ENCODE results near the gene PITPNC1. TPM values are rescaled to one million over a fixed set of nuclear protein-coding genes. Genes with fewer than 3 reads are reported as not detected.
A peak's percentile ranks its signal among the peaks of the same experiment; 100 is the strongest.

PITPNC1 gene
- total RNA-seq, 4 donors from 2014 or later: 14.1 to 35.5 (median 31.8) TPM

GRCh38 chr17:67467500-67468455 lies 90.7 kb downstream of the PITPNC1 start:
- WGBS: 90% methylated on average over 8 of the region's 8 CpGs
- H3K27me3 ChIP-seq: no peaks in the 10 kb centered on the region
- TF ChIP-seq POLR2A (IDR thresholded peaks at IDR 0.05; ENCODE audit: low read depth): no peak
- TF ChIP-seq EP300 (IDR thresholded peaks at IDR 0.05): no peak
- TF ChIP-seq CTCF (IDR thresholded peaks at IDR 0.05): no peak
- TF ChIP-seq POLR2AphosphoS5 (IDR thresholded peaks at IDR 0.05): no peak
- DNase-seq (ENCODE audit: extremely low spot score): no peak
- H3K9me3 ChIP-seq: no peaks in the 10 kb centered on the region
- H3K4me1 ChIP-seq: peaks cover 9 to 12% (median 10%) of the 10 kb centered on the region in 4 donors
- H3K4me3 ChIP-seq: no peak overlapping the region
- no peaks in the 10 kb centered on the region for H3K36me3 ChIP-seq
- H3K27ac ChIP-seq (replicated peaks in 1 of 4): no peak overlapping the region
- intact Hi-C loops (cut with DNase I): no loop called here

GRCh38 chr17:67469208-67469980 lies 92.3 kb downstream of the PITPNC1 start:
- WGBS: 37% methylated on average over 9 of the region's 13 CpGs

GRCh38 chr17:67470163-67470562 lies 93.1 kb downstream of the PITPNC1 start:
- Histone ChIP-seq H3K27me3 (no peaks in the 10 kb centered on the region), H3K9me3 (no peaks in the 10 kb centered on the region), H3K4me1 (peaks cover 27 to 30% (median 28%) of the 10 kb centered on the region in 4 donors), H3K27ac (replicated peaks in 1 of 4) (peak overlapping the region in 1 of 4 donors; percentile 51), H3K4me3 (no peak overlapping the region), H3K36me3 (no peaks in the 10 kb centered on the region)
- TF ChIP-seq POLR2AphosphoS5 (IDR thresholded peaks at IDR 0.05) (no peak), CTCF (IDR thresholded peaks at IDR 0.05) (no peak), EP300 (IDR thresholded peaks at IDR 0.05) (no peak), POLR2A (IDR thresholded peaks at IDR 0.05; ENCODE audit: low read depth) (no peak)
- 100% methylated on average over 1 of the region's 1 CpG for WGBS
- intact Hi-C loops (cut with DNase I): loop anchor here (10.0 kb wide), 1 partner anchor 165 kb away; no protein-coding TSS in a partner anchor
- no peak for DNase-seq (ENCODE audit: extremely low spot score)

More at GRCh38 chr17:67469208-67469980, 92.3 kb downstream of the PITPNC1 start:
- no peak for DNase-seq (ENCODE audit: extremely low spot score)
- no peaks in the 10 kb centered on the region for H3K36me3 ChIP-seq
- intact Hi-C loops (cut with DNase I): no loop called here
- H3K27ac ChIP-seq (replicated peaks in 1 of 4): peak overlapping the region; percentile 3 to 63 (median 50)
- no peaks in the 10 kb centered on the region for H3K9me3 ChIP-seq
- no peak overlapping the region for H3K4me3 ChIP-seq
- no peak for TF ChIP-seq CTCF (IDR thresholded peaks at IDR 0.05)
- no peak for TF ChIP-seq EP300 (IDR thresholded peaks at IDR 0.05)
- TF ChIP-seq POLR2AphosphoS5 (IDR thresholded peaks at IDR 0.05): no peak
- no peak for TF ChIP-seq POLR2A (IDR thresholded peaks at IDR 0.05; ENCODE audit: low read depth)
- no peaks in the 10 kb centered on the region for H3K27me3 ChIP-seq
- H3K4me1 ChIP-seq: peaks cover 20 to 22% (median 21%) of the 10 kb centered on the region in 4 donors

GRCh38 chr17:67471118-67471517 lies 94.0 kb downstream of the PITPNC1 start:
- WGBS: 41% methylated on average over 1 of the region's 1 CpG
- no peak for DNase-seq (ENCODE audit: extremely low spot score)
- Histone ChIP-seq H3K4me1 (peaks cover 33 to 38% (median 36%) of the 10 kb centered on the region in 4 donors), H3K36me3 (no peaks in the 10 kb centered on the region), H3K9me3 (no peaks in the 10 kb centered on the region), H3K27me3 (no peaks in the 10 kb centered on the region), H3K4me3 (no peak overlapping the region), H3K27ac (replicated peaks in 1 of 4) (no peak overlapping the region)
- TF ChIP-seq POLR2A (IDR thresholded peaks at IDR 0.05; ENCODE audit: low read depth): no peak
- TF ChIP-seq CTCF (IDR thresholded peaks at IDR 0.05): no peak
- TF ChIP-seq EP300 (IDR thresholded peaks at IDR 0.05): no peak
- no peak for TF ChIP-seq POLR2AphosphoS5 (IDR thresholded peaks at IDR 0.05)
- intact Hi-C loops (cut with DNase I): loop anchor here (10.0 kb wide), 1 partner anchor 164 kb away; no protein-coding TSS in a partner anchor

Measured in esophagus muscularis mucosa (tissue), 4 donors.